Nephron (organoid): ENCODE measurements around the gene TLR9.

Source experiments
- H3K27ac Mint-ChIP-seq, 3 experiments: 2 replicates each; pipeline ENCODE4 v1.8.0; 2020; ENCODE audit warnings: mixed read lengths in 3 of 3, mild to moderate bottlenecking in 2 of 3, moderate library complexity in 1 of 3
- H3K27me3 Mint-ChIP-seq: 2 replicates; pipeline ENCODE4 v1.8.0; 2021; ENCODE audit warnings: low read depth, mild to moderate bottlenecking, moderate library complexity, mixed read lengths
- H3K36me3 Mint-ChIP-seq: 2 replicates; pipeline ENCODE4 v1.8.0; 2020; ENCODE audit warnings: low read depth, mixed read lengths
- H3K4me1 Mint-ChIP-seq: 2 replicates; pipeline ENCODE4 v1.8.0; 2020; ENCODE audit warnings: mixed read lengths
- H3K4me3 Mint-ChIP-seq, 3 experiments: 2 replicates each; pipeline ENCODE4 v1.8.0; 2020; ENCODE audit warnings: mild to moderate bottlenecking in 3 of 3, mixed read lengths in 3 of 3, moderate library complexity in 2 of 3
- H3K9me3 Mint-ChIP-seq: 2 replicates; pipeline ENCODE4 v1.8.0; 2020; ENCODE audit warnings: mixed read lengths
- CTCF ChIP-seq, 3 experiments: fragments of 200-600 bp; sonication (generic); IDR thresholded peaks; one replicate each; pipeline ENCODE4 v1.5.0; 2021; ENCODE audit warnings: antibody characterized with exemption in 3 of 3; ENCODE audit not compliant: unreplicated experiment in 3 of 3

Gene TLR9

DNA sequence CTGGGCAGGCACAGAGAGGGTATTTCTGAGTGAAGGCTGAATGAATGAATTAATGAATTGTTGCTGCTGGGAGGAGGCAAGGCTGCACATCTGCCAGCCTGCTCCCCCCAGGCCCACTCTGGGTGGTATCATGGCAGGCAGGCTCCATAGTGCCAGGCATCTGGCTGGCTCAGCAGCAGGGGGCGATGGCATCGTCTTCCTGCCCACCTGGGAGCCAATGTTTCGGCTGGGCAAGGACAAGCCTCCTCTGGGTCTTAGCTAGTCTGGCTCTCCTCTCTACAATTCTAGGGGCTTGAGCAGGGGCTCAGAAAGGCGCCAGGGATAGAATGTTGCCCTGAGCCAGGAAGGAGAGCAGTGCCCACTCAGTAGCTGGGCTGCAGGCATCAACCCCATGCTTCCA, 1.7 kb upstream of the TLR9 start:
- no peak for TF ChIP-seq CTCF (IDR thresholded peaks at IDR 0.05; ENCODE audit: unreplicated experiment in 3 of 3)
- H3K36me3 Mint-ChIP-seq, result peaks cover 6% of the 10 kb centered on the region
- no peak overlapping the region for H3K4me3 Mint-ChIP-seq
- no peaks in the 10 kb centered on the region for H3K4me1 Mint-ChIP-seq
- H3K9me3 Mint-ChIP-seq, result no peaks in the 10 kb centered on the region
- peaks cover 7% of the 10 kb centered on the region for H3K27me3 Mint-ChIP-seq
- H3K27ac Mint-ChIP-seq, result no peak overlapping the region

GRCh38 chr3:52226229-52226817, 878 bp upstream of the TLR9 start:
- H3K4me3 Mint-ChIP-seq, result no peak overlapping the region
- H3K27ac Mint-ChIP-seq, result no peak overlapping the region
- peaks cover 9% of the 10 kb centered on the region for H3K27me3 Mint-ChIP-seq
- no peak for TF ChIP-seq CTCF (IDR thresholded peaks at IDR 0.05; ENCODE audit: unreplicated experiment in 3 of 3)
- H3K36me3 Mint-ChIP-seq, result peaks cover 6% of the 10 kb centered on the region
- no peaks in the 10 kb centered on the region for H3K4me1 Mint-ChIP-seq
- H3K9me3 Mint-ChIP-seq, result no peaks in the 10 kb centered on the region

GRCh38 chr3:52223449-52224408, 1.7 kb downstream of the TLR9 start:
- TF ChIP-seq CTCF (IDR thresholded peaks at IDR 0.05; ENCODE audit: unreplicated experiment in 3 of 3), result no peak
- Mint-ChIP-seq H3K4me1 (peaks cover 14% of the 10 kb centered on the region), H3K4me3 (no peak overlapping the region), H3K27ac (no peak overlapping the region), H3K27me3 (peaks cover 9% of the 10 kb centered on the region), H3K9me3 (no peaks in the 10 kb centered on the region), H3K36me3 (no peaks in the 10 kb centered on the region)

DNA sequence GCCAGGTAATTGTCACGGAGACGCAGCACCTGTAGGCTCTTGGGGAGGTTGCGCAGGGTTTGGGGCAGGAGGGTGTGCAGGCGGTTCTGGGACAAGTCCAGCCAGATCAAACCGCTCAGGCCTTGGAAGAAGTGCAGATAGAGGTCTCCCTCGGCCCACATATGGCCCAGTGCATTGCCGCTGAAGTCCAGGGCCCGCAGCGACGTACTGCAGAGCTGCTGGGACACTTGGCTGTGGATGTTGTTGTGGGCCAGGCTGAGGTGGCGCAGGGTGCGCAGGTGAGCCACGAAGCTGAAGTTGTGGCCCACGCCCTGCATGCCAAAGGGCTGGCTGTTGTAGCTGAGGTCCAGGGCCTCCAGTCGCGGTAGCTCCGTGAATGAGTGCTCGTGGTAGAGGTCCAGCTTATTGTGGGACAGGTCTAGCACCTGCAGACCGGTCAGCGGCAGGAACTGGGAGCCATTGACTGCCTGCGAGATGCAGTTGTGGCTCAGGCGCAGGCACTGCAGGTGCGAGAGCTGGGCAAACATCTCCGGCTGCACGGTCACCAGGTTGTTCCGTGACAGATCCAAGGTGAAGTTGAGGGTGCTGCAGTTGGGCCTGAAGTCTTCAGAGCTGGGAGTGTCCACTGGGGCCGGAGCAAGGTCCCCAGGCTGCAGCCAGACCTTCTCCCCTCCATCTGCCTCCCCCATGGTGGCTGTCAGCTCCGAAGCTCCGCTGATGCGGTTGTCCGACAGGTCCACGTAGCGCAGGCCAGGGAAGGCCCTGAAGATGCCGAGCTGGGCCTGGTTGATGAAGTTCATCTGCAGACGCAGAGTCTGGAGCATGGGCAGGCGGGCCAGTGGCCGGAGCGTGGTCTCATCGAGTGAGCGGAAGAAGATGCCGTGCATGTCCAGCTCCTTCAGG, 2.9 kb downstream of the TLR9 start:
- no peak overlapping the region for H3K27ac Mint-ChIP-seq
- H3K27me3 Mint-ChIP-seq, result peaks cover 9% of the 10 kb centered on the region
- peaks cover 21% of the 10 kb centered on the region for H3K4me1 Mint-ChIP-seq
- H3K36me3 Mint-ChIP-seq, result no peaks in the 10 kb centered on the region
- TF ChIP-seq CTCF (IDR thresholded peaks at IDR 0.05; ENCODE audit: unreplicated experiment in 3 of 3), result no peak
- H3K4me3 Mint-ChIP-seq, result no peak overlapping the region
- H3K9me3 Mint-ChIP-seq, result no peaks in the 10 kb centered on the region

DNA sequence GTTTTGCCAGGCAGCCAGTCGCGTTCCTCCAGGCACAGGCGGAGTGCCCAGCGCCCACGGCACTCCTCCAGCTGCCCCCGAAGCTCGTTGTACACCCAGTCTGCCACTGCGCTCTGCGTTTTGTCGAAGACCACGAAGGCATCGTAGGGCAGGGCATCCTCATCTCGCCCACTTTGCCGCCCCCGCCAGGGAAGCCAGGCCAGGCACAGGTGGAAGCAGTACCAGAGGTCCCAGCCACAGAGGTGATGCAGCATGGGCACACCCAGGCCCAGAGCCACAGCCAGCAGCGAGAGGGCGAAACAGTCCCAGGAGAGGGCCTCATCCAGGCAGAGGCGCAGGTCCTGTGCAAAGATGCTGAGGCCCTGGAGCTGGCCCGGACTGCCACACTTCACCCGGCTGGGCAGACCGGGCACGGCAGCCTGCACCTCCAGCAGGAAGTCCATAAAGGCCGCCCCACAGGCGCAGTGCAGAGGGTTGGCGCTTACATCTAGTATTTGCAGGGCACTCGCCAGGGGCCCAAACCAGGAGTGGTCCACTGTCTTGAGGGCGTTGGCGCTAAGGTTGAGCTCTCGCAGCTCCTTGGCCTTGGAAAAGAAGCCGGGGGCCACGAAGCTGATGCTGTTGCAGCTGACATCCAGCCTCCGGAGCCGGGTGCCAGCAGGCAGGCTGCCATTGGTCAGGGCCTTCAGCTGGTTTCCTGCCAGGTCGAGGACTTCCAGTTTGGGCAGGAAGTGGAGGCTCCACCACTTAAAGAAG, 3.7 kb downstream of the TLR9 start:
- no peaks in the 10 kb centered on the region for H3K9me3 Mint-ChIP-seq
- TF ChIP-seq CTCF (IDR thresholded peaks at IDR 0.05; ENCODE audit: unreplicated experiment in 3 of 3), result no peak
- no peak overlapping the region for H3K27ac Mint-ChIP-seq
- H3K4me3 Mint-ChIP-seq, result no peak overlapping the region
- peaks cover 29% of the 10 kb centered on the region for H3K4me1 Mint-ChIP-seq
- peaks cover 3% of the 10 kb centered on the region for H3K36me3 Mint-ChIP-seq
- H3K27me3 Mint-ChIP-seq, result peaks cover 6% of the 10 kb centered on the region
